Uterus (tissue), 2 donors: ENCODE data around the gene POU3F2.

Experiments used
- CTCF ChIP-seq, 4 experiments: fragments of 200-600 bp in 2 of 4; fragments of 450-650 bp in 2 of 4; sonication (generic) in 2 of 4; IDR thresholded peaks; one replicate each; pipeline ENCODE4 v1.5.1; 2016 to 2019; ENCODE audit warnings: antibody characterized with exemption in 4 of 4, mild to moderate bottlenecking in 2 of 4, moderate library complexity in 1 of 4
- POLR2A ChIP-seq, 2 donors: fragments of 450-650 bp; IDR thresholded peaks; one replicate each; pipeline ENCODE4 v1.6.1; 2016; ENCODE audit warnings: antibody characterized with exemption in 2 of 2, mild to moderate bottlenecking in 1 of 2, moderate library complexity in 1 of 2

GRCh38 chr6:98816799-98817198, 17.6 kb upstream of the POU3F2 start:
- TF ChIP-seq CTCF (IDR thresholded peaks at IDR 0.05) (no peak), POLR2A (IDR thresholded peaks at IDR 0.05) (no peak)
